ENCODE data around the gene PGGHG.

DNA sequence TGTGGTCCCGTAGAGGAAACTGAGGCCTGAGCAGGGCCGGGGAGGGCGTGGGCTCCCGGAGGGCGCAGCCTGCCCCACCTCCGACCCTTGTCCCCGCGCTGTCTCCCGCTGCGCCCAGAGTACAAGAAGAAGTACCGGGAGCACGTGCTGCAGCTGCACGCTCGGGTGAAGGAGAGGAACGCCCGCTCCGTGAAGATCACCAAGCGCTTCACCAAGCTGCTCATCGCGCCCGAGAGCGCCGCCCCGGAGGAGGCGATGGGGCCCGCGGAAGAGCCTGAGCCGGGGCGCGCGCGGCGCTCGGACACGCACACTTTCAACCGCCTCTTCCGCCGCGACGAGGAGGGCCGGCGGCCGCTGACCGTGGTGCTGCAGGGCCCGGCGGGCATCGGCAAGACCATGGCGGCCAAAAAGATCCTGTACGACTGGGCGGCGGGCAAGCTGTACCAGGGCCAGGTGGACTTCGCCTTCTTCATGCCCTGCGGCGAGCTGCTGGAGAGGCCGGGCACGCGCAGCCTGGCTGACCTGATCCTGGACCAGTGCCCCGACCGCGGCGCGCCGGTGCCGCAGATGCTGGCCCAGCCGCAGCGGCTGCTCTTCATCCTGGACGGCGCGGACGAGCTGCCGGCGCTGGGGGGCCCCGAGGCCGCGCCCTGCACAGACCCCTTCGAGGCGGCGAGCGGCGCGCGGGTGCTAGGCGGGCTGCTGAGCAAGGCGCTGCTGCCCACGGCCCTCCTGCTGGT is 8.8 kb upstream of the PGGHG start:
- TF ChIP-seq, protein P1, sequence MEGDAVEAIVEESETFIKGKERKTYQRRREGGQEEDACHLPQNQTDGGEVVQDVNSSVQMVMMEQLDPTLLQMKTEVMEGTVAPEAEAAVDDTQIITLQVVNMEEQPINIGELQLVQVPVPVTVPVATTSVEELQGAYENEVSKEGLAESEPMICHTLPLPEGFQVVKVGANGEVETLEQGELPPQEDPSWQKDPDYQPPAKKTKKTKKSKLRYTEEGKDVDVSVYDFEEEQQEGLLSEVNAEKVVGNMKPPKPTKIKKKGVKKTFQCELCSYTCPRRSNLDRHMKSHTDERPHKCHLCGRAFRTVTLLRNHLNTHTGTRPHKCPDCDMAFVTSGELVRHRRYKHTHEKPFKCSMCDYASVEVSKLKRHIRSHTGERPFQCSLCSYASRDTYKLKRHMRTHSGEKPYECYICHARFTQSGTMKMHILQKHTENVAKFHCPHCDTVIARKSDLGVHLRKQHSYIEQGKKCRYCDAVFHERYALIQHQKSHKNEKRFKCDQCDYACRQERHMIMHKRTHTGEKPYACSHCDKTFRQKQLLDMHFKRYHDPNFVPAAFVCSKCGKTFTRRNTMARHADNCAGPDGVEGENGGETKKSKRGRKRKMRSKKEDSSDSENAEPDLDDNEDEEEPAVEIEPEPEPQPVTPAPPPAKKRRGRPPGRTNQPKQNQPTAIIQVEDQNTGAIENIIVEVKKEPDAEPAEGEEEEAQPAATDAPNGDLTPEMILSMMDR (IDR thresholded peaks at IDR 0.05): no peak
- TF ChIP-seq POLR2A (IDR thresholded peaks at IDR 0.05): no peak
